Measurements from ENCODE around the gene GREB1L. TPM values are rescaled to one million over a fixed set of nuclear protein-coding genes. Genes with fewer than 3 reads are reported as not detected.
A peak's percentile ranks its signal among the peaks of the same experiment; 100 is the strongest.

Gene GREB1L
- total RNA-seq, 1 donor from 2014 or later, result 8.0 TPM

DNA sequence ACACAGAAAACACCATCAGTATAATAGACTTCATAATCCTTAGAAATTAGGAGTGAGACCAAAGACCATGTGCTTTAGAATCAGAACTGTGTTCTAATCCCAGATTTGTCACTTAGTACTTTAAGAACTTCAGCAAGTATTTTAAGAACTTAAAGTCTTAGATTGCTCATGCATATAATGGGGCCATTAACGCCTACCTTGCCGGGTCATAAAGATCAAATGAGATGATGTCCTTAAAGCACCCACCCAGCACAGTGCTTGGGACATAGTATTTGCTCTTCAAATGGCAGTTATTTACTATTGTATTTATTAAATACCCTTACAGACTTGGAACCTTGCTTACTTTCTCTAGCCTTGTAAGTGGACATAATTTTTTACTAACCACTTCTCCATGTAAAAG lies 156.1 kb downstream of the GREB1L start:
- DNase-seq, result no peak
- intact Hi-C loops (cut with DNase I), result no loop called here
- no peak for ATAC-seq (ENCODE audit: poor library complexity)

GRCh38 chr18:21402272-21402671 lies 160.2 kb downstream of the GREB1L start:
- intact Hi-C loops (cut with DNase I), result no loop called here

GRCh38 chr18:21404426-21404825 lies 162.4 kb downstream of the GREB1L start:
- intact Hi-C loops (cut with DNase I), result no loop called here
- ATAC-seq (ENCODE audit: poor library complexity) (no peak), DNase-seq (no peak)

More at GRCh38 chr18:21402272-21402671, 160.2 kb downstream of the GREB1L start:
- no peak for DNase-seq
- no peak for ATAC-seq (ENCODE audit: poor library complexity)

- DNase-seq, result no peak
- intact Hi-C loops (cut with DNase I), result no loop called here
- no peak for ATAC-seq (ENCODE audit: poor library complexity)
These were observed 164.1 kb downstream of the GREB1L start for GRCh38 chr18:21406116-21406515.

- intact Hi-C loops (cut with DNase I), result no loop called here
- ATAC-seq (ENCODE audit: poor library complexity) (no peak), DNase-seq (no peak)
These were observed 166.6 kb downstream of the GREB1L start for GRCh38 chr18:21408681-21409080.

DNA sequence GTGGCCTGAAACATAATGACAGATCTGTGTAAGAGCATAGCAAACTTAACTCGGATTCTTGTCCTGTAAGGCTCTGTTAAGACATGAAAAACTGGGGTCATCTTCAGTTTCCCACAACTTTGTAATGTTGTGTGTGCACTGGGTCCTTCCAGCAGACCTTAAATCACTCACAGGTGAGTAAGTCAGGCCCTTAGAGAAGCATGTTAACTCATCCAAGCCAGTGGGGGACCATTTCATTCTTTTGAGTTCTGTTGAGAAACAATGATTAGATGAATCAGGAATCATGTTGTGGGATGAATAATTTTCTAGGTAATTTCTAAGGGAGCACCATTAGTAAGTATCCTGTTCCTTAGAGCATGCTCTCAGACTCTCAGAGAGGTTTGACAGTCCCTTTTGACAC lies 191.4 kb downstream of the GREB1L start:
- no peak for ATAC-seq (ENCODE audit: poor library complexity)
- DNase-seq, result no peak
- intact Hi-C loops (cut with DNase I), result no loop called here

DNA sequence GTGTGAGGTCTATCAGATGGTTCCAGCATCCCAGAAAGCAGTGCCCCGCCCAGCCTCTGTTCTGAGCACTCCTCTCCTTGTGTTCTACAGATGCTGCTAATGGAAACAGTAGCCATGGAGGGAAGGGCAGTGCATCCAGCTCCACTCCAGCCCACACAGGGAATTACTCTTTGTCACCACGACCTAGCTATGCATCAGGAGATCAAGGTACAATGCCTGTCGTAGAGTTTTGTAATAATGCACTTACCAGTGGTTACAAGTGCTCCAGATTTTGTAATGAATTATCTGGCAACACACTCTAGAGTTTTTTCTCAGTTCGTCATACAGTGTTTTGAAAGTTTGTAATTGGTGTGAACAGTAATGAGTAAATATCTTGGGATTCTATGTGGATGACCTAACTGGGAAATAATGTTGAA lies 197.4 kb downstream of the GREB1L start:
- ATAC-seq (ENCODE audit: poor library complexity), result no peak
- intact Hi-C loops (cut with DNase I), result no loop called here
- DNase-seq, result no peak

DNA sequence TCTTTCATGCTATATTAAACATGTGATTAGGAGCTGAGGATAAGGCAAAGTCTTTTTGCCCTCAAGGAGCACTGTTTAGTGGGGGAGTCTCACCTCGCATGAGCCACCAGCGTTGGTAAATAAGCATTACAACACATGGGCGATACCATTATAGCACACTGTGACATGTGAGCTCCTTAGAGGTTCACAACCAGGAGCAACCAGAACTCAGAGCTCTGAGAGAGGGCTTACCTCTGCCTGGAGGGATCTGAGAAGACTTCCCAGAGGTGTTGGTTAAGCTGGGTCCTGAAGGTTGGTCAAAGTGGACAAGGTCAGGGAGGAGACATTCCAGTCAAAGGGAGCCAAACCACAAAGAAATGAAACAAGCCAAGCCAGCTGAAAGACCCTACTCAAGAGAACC lies 199.6 kb downstream of the GREB1L start:
- intact Hi-C loops (cut with DNase I), result loop anchor here (10.0 kb wide), 1 partner anchor 197 kb away; the partner anchor contains the start of gene GREB1L
- DNase-seq (no peak), ATAC-seq (ENCODE audit: poor library complexity) (no peak)

GRCh38 chr18:21443776-21444464 lies 201.9 kb downstream of the GREB1L start:
- peak; percentile 20 for ATAC-seq (ENCODE audit: poor library complexity)
- DNase-seq, result no peak

GRCh38 chr18:21444465-21445212 lies 202.6 kb downstream of the GREB1L start:
- ATAC-seq (ENCODE audit: poor library complexity) (peak; percentile 83), DNase-seq (no peak)
- intact Hi-C loops (cut with DNase I), result loop anchor here (2.0 to 10.0 kb wide), 2 partner anchors 200 to 248 kb away; partner anchors contain the start of gene GREB1L

More at GRCh38 chr18:21443776-21444464, 201.9 kb downstream of the GREB1L start:
- intact Hi-C loops (cut with DNase I), result loop anchor here (2.0 to 10.0 kb wide), 2 partner anchors 199 to 247 kb away; partner anchors contain the start of gene GREB1L

- no peak for ATAC-seq (ENCODE audit: poor library complexity)
- no peak for DNase-seq
- intact Hi-C loops (cut with DNase I), result loop anchor here (10.0 kb wide), 1 partner anchor 203 kb away; the partner anchor contains the start of gene GREB1L
These were observed 206.3 kb downstream of the GREB1L start for GRCh38 chr18:21448299-21448698.

GRCh38 chr18:21449367-21450290 lies 207.6 kb downstream of the GREB1L start:
- intact Hi-C loops (cut with DNase I), result loop anchor here (10.0 kb wide), 1 partner anchor 205 kb away; the partner anchor contains the start of gene GREB1L
- DNase-seq (no peak), ATAC-seq (ENCODE audit: poor library complexity) (no peak)

DNA sequence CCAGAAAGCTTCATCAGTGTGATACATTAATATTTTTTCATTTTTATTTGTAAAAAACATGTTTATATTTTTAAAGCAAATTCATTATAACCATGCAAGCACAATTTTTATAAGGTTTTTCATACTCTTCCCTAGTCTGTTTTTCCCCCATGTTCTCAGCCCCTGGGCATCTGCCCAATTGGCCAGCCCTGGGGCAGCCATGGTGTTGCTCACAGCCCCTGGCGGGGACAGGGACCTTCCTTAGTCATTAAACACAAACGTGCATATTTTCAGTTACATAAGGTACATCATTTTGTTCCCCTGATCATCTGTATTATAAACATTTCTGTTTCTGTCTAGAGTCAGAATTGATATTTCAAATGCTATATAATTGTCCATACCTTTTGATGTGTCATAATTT lies 208.5 kb downstream of the GREB1L start:
- ATAC-seq (ENCODE audit: poor library complexity) (no peak), DNase-seq (no peak)
- intact Hi-C loops (cut with DNase I), result no loop called here

- no peak for DNase-seq
- intact Hi-C loops (cut with DNase I), result no loop called here
- no peak for ATAC-seq (ENCODE audit: poor library complexity)
These were observed 208.9 kb downstream of the GREB1L start for GRCh38 chr18:21450913-21451312.

GRCh38 chr18:21451851-21452250 lies 209.8 kb downstream of the GREB1L start:
- intact Hi-C loops (cut with DNase I), result no loop called here
- DNase-seq (no peak), ATAC-seq (ENCODE audit: poor library complexity) (no peak)

GRCh38 chr18:21452276-21452780 lies 210.3 kb downstream of the GREB1L start:
- intact Hi-C loops (cut with DNase I), result no loop called here
- DNase-seq, result no peak
- no peak for ATAC-seq (ENCODE audit: poor library complexity)

DNA sequence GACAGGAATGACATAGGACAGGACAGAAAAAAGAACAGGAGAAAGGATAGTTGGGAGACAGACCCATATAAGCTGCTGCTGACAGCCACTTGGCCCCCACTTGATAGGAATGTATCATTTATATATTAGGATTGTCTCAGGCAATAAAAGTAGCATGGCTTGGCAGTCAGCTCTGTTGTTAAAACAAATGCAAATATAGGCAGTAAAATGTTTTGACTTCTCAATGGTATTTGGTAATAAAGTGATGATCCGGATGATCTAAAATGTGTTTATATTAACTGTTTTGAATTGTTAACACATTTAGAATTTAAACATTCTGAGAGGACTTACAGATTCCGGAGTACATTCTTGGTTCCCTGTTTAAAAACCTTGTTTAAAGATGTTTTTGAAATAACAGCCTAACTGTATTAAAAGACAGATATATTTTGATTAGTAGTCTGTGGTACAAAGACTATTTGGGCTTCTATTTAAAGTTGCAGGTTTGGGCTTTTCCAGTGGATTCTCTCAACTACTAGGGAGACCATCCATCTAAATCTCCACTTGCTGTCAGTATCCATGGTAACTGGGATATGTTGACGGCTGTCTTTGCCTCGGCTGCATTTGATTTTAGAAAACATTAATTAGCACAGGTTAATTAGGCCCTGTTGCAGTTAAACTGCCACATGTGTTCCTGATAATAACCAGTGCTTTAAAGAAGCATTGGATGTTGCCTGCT lies 210.9 kb downstream of the GREB1L start:
- ATAC-seq (ENCODE audit: poor library complexity) (peak; percentile 30), DNase-seq (no peak)
- intact Hi-C loops (cut with DNase I), result no loop called here

DNA sequence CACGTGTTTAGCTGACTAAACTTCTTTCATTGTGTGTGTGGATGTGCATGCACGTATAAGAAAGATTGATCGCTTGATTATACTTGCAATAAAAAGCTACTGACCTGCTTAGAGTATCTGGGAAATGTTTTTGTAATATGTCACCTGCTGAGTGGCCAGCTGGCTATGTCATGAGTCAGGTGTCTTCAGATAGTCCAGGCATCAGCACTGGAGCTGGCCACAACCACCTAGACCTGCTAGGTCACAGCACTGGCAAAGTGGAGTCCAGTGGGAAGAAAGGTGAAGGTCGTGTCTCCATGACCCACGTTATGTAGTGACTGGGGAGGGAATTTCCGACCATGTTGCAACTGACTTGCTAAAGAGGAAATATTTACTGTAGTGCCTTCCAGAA lies 211.5 kb downstream of the GREB1L start:
- ATAC-seq (ENCODE audit: poor library complexity), result peak; percentile 30
- no peak for DNase-seq

More for the DNA sequence above, 211.5 kb downstream of the GREB1L start:
- intact Hi-C loops (cut with DNase I), result no loop called here

Measured in Right ventricle myocardium superior (tissue), 1 donor.